Prostate gland (tissue), 2 donors: ENCODE measurements around the gene FGF3. TPM values are rescaled to one million over a fixed set of nuclear protein-coding genes. Genes with fewer than 3 reads are reported as not detected.

Source experiments
- DNase-seq: peaks from one replicate; pipeline ENCODE4 v3.0.0-alpha.2; 2019; ENCODE audit warnings: low spot score
- H3K27ac ChIP-seq, 2 donors: fragments of 200-600 bp; sonication (generic); 2 replicates each; pipeline ENCODE4 v1.5.1; 2017 to 2019
- H3K27me3 ChIP-seq: fragments of 200-600 bp; sonication (generic); replicated peaks from 2 replicates; pipeline ENCODE4 v1.5.1; 2019; ENCODE audit not compliant: insufficient read depth
- H3K36me3 ChIP-seq, 2 donors: fragments of 200-600 bp; sonication (generic); 1 replicate in 1 of 2; 2 replicates in 1 of 2; pipeline versions ENCODE4 v1.5.1 to v1.8.1; 2017 to 2019
- H3K4me1 ChIP-seq: fragments of 200-600 bp; sonication (generic); replicated peaks from 2 replicates; pipeline ENCODE4 v1.5.1; 2019
- H3K4me3 ChIP-seq, 2 donors: fragments of 200-600 bp; sonication (generic); 2 replicates each; pipeline ENCODE4 v1.5.1; 2017 to 2019
- H3K9me3 ChIP-seq: fragments of 200-600 bp; sonication (generic); 2 replicates; pipeline ENCODE4 v1.5.1; 2017
- POLR2A ChIP-seq: fragments of 450-650 bp; IDR thresholded peaks from one replicate; pipeline ENCODE4 v1.6.1; 2016; ENCODE audit warnings: antibody characterized with exemption, mild to moderate bottlenecking
- POLR2AphosphoS5 ChIP-seq: sonication (generic); formaldehyde crosslinking; IDR thresholded peaks from one replicate; pipeline ENCODE4 v1.6.1; 2017; ENCODE audit warnings: antibody characterized with exemption
- WGBS: methylation state at CpG from one replicate; pipeline ENCODE4 v1.1.5; 2018; 5-methylcytosine and 5-hydroxymethylcytosine counted together
- intact Hi-C: fragments of 100-400 bp; cut with DNase I; formaldehyde crosslinking; loops from one replicate; pipeline ENCODE4 v1.14.2; 2022
- total RNA-seq, 2 donors: library from RNA; depleted of rRNA; stranded (reverse); fragments of >200 nt; gene quantifications; one replicate each; pipeline ENCODE4 v1.1.0, GENCODE V29; 2016
- TF ChIP-seq, protein P1 (sequence below), 4 experiments: fragments of 200-600 bp in 2 of 4; fragments of 450-650 bp in 2 of 4; sonication (generic) in 2 of 4; IDR thresholded peaks; 1 replicate in 3 of 4; 2 replicates in 1 of 4; pipeline ENCODE4 v1.5.1; 2016 to 2019; ENCODE audit warnings: antibody characterized with exemption in 4 of 4, mild to moderate bottlenecking in 2 of 4, moderate library complexity in 2 of 4

Gene FGF3
- total RNA-seq, 2 donors from 2014 or later: not detected

GRCh38 chr11:69797737-69798528, 21.3 kb downstream of the FGF3 start:
- intact Hi-C loops: no loop called here

DNA sequence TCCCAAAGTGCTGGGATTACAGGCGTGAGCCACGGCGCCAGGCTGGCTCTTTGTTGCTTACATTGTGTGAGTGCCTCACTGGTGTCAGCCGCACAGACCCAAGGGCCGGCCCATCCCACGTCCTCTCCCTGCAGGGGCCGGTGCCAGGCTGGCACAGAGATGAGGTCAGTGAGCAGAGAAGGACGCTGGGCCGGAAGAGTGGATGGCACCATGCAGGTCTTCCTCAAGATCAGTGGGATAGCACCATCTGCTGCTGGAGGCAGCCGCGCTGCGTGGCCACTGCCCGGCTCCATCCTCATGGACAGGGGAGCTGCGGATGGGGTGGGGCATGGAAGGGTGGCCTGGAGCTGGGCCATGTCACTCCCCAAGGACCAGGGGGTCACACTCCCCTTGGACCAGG, 22.1 kb downstream of the FGF3 start:
- no peak for DNase-seq
- Histone ChIP-seq H3K4me3 (no peak overlapping the region), H3K27me3 (no peaks in the 10 kb centered on the region), H3K4me1 (no peaks in the 10 kb centered on the region), H3K9me3 (no peaks in the 10 kb centered on the region), H3K36me3 (no peaks in the 10 kb centered on the region), H3K27ac (no peak overlapping the region)
- intact Hi-C loops: no loop called here
- WGBS: 75% methylated on average over 12 of the region's 14 CpGs
- TF ChIP-seq POLR2A (no peak), POLR2AphosphoS5 (no peak)
- TF ChIP-seq, protein P1, sequence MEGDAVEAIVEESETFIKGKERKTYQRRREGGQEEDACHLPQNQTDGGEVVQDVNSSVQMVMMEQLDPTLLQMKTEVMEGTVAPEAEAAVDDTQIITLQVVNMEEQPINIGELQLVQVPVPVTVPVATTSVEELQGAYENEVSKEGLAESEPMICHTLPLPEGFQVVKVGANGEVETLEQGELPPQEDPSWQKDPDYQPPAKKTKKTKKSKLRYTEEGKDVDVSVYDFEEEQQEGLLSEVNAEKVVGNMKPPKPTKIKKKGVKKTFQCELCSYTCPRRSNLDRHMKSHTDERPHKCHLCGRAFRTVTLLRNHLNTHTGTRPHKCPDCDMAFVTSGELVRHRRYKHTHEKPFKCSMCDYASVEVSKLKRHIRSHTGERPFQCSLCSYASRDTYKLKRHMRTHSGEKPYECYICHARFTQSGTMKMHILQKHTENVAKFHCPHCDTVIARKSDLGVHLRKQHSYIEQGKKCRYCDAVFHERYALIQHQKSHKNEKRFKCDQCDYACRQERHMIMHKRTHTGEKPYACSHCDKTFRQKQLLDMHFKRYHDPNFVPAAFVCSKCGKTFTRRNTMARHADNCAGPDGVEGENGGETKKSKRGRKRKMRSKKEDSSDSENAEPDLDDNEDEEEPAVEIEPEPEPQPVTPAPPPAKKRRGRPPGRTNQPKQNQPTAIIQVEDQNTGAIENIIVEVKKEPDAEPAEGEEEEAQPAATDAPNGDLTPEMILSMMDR (IDR thresholded peaks at IDR 0.05): no peak

More at GRCh38 chr11:69797737-69798528, 21.3 kb downstream of the FGF3 start:
- no peak overlapping the region for H3K27ac ChIP-seq
- TF ChIP-seq POLR2A (no peak), POLR2AphosphoS5 (no peak)
- TF ChIP-seq, protein P1 (IDR thresholded peaks at IDR 0.05): no peak
- no peak overlapping the region for H3K4me3 ChIP-seq
- H3K27me3 ChIP-seq: no peaks in the 10 kb centered on the region
- no peak for DNase-seq
- H3K9me3 ChIP-seq: no peaks in the 10 kb centered on the region
- 73% methylated on average over 12 of the region's 14 CpGs for WGBS
- no peaks in the 10 kb centered on the region for H3K36me3 ChIP-seq
- no peaks in the 10 kb centered on the region for H3K4me1 ChIP-seq

DNA sequence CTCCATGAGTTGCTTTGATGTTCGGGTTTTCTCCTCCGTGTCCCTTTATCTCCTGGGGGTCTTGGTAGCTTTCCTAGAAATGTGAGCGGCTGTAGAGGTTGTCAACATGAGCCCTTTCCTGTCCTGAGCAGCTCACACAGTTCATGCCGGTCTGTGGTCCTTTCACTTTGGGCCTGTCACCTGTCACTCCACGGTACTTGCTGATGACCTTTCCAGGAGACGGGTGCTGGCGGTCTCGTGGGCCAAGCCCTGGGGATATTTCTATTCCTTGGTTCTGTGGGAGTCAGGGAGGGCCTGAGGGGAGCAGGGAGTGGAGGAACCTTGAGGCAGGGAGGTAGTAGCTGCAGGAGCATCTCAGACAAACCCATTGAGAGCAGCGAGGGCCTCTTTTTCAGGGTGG, 23.2 kb downstream of the FGF3 start:
- Histone ChIP-seq H3K4me1 (no peaks in the 10 kb centered on the region), H3K36me3 (no peaks in the 10 kb centered on the region), H3K27me3 (no peaks in the 10 kb centered on the region), H3K4me3 (no peak overlapping the region), H3K27ac (no peak overlapping the region), H3K9me3 (no peaks in the 10 kb centered on the region)
- DNase-seq: no peak
- intact Hi-C loops: no loop called here
- no peak for TF ChIP-seq POLR2AphosphoS5
- TF ChIP-seq POLR2A: no peak
- TF ChIP-seq, protein P1 (IDR thresholded peaks at IDR 0.05): no peak
- WGBS: 87% methylated on average over 9 of the region's 9 CpGs

- Histone ChIP-seq H3K4me1 (no peaks in the 10 kb centered on the region), H3K9me3 (no peaks in the 10 kb centered on the region), H3K27ac (no peak overlapping the region), H3K4me3 (no peak overlapping the region), H3K27me3 (no peaks in the 10 kb centered on the region), H3K36me3 (no peaks in the 10 kb centered on the region)
- TF ChIP-seq, protein P1 (IDR thresholded peaks at IDR 0.05): no peak
- no peak for TF ChIP-seq POLR2A
- no peak for TF ChIP-seq POLR2AphosphoS5
- intact Hi-C loops: no loop called here
- no peak for DNase-seq
- WGBS: 59% methylated on average over 25 of the region's 25 CpGs
Observed at GRCh38 chr11:69791276-69792180, 27.7 kb downstream of the FGF3 start.
